Measurements from ENCODE around the gene STIM1.

STIM1 gene

GRCh38 chr11:4105916-4106315 lies 250.5 kb downstream of the STIM1 start:
- Histone ChIP-seq H3K4me3 (replicated peaks; ENCODE audit: insufficient read depth, low read length) (no peak overlapping the region), H3K27me3 (ENCODE audit: insufficient read depth, poor library complexity, severe bottlenecking) (no peaks in the 10 kb centered on the region), H3K27ac (replicated peaks) (no peak overlapping the region)
- DNase-seq (ENCODE audit: low read depth in 1 of 2, low spot score in 1 of 2) = no peak
- TF ChIP-seq SPI1 (IDR thresholded peaks at IDR 0.05; ENCODE audit: borderline replicate concordance, low read depth) = no peak
- no peak for TF ChIP-seq GABPA (IDR thresholded peaks at IDR 0.05; ENCODE audit: low read depth)
- TF ChIP-seq, protein P1, sequence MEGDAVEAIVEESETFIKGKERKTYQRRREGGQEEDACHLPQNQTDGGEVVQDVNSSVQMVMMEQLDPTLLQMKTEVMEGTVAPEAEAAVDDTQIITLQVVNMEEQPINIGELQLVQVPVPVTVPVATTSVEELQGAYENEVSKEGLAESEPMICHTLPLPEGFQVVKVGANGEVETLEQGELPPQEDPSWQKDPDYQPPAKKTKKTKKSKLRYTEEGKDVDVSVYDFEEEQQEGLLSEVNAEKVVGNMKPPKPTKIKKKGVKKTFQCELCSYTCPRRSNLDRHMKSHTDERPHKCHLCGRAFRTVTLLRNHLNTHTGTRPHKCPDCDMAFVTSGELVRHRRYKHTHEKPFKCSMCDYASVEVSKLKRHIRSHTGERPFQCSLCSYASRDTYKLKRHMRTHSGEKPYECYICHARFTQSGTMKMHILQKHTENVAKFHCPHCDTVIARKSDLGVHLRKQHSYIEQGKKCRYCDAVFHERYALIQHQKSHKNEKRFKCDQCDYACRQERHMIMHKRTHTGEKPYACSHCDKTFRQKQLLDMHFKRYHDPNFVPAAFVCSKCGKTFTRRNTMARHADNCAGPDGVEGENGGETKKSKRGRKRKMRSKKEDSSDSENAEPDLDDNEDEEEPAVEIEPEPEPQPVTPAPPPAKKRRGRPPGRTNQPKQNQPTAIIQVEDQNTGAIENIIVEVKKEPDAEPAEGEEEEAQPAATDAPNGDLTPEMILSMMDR (IDR thresholded peaks at IDR 0.05; ENCODE audit: insufficient read depth, low read length) = no peak
- no peak for TF ChIP-seq POLR2AphosphoS5 (IDR thresholded peaks at IDR 0.05; ENCODE audit: low read depth)
- TF ChIP-seq, protein P2, sequence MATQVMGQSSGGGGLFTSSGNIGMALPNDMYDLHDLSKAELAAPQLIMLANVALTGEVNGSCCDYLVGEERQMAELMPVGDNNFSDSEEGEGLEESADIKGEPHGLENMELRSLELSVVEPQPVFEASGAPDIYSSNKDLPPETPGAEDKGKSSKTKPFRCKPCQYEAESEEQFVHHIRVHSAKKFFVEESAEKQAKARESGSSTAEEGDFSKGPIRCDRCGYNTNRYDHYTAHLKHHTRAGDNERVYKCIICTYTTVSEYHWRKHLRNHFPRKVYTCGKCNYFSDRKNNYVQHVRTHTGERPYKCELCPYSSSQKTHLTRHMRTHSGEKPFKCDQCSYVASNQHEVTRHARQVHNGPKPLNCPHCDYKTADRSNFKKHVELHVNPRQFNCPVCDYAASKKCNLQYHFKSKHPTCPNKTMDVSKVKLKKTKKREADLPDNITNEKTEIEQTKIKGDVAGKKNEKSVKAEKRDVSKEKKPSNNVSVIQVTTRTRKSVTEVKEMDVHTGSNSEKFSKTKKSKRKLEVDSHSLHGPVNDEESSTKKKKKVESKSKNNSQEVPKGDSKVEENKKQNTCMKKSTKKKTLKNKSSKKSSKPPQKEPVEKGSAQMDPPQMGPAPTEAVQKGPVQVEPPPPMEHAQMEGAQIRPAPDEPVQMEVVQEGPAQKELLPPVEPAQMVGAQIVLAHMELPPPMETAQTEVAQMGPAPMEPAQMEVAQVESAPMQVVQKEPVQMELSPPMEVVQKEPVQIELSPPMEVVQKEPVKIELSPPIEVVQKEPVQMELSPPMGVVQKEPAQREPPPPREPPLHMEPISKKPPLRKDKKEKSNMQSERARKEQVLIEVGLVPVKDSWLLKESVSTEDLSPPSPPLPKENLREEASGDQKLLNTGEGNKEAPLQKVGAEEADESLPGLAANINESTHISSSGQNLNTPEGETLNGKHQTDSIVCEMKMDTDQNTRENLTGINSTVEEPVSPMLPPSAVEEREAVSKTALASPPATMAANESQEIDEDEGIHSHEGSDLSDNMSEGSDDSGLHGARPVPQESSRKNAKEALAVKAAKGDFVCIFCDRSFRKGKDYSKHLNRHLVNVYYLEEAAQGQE (IDR thresholded peaks at IDR 0.05; ENCODE audit: insufficient replicate concordance, low read depth) = no peak

- TF ChIP-seq POLR2AphosphoS5 (IDR thresholded peaks at IDR 0.05; ENCODE audit: low read depth) (no peak), SPI1 (IDR thresholded peaks at IDR 0.05; ENCODE audit: borderline replicate concordance, low read depth) (no peak), GABPA (IDR thresholded peaks at IDR 0.05; ENCODE audit: low read depth) (no peak)
- TF ChIP-seq, protein P1 (IDR thresholded peaks at IDR 0.05; ENCODE audit: insufficient read depth, low read length) = no peak
- TF ChIP-seq, protein P2 (IDR thresholded peaks at IDR 0.05; ENCODE audit: insufficient replicate concordance, low read depth) = no peak
- no peaks in the 10 kb centered on the region for H3K27me3 ChIP-seq (ENCODE audit: insufficient read depth, poor library complexity, severe bottlenecking)
- DNase-seq (ENCODE audit: low read depth in 1 of 2, low spot score in 1 of 2) = no peak
- H3K4me3 ChIP-seq (replicated peaks; ENCODE audit: insufficient read depth, low read length) = no peak overlapping the region
- H3K27ac ChIP-seq (replicated peaks) = no peak overlapping the region
Measured at GRCh38 chr11:4111834-4112233, 256.4 kb downstream of the STIM1 start.

DNA sequence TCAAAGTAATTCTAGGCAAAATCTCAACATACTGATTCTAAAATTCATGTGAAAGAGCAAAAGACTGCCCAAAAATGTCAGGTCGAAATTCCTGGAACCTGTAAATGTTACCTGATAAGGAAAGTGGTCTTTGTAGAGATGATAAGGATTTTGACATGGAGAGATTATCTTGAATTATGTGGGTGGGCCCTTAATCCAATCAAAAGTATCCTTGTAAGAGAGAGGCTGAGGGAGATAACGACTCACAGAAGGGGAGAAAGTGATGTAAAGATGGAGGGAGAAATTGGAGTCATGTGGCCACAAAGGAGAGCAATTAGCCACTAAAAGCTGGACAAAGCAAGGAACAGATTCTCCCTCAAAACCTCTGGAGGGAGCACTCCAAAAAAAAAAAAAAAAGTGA lies 259.7 kb downstream of the STIM1 start:
- no peak overlapping the region for H3K27ac ChIP-seq (replicated peaks)
- no peak for DNase-seq (ENCODE audit: low read depth in 1 of 2, low spot score in 1 of 2)
- H3K27me3 ChIP-seq (ENCODE audit: insufficient read depth, poor library complexity, severe bottlenecking) = no peaks in the 10 kb centered on the region
- no peak overlapping the region for H3K4me3 ChIP-seq (replicated peaks; ENCODE audit: insufficient read depth, low read length)
- no peak for TF ChIP-seq GABPA (IDR thresholded peaks at IDR 0.05; ENCODE audit: low read depth)
- TF ChIP-seq SPI1 (IDR thresholded peaks at IDR 0.05; ENCODE audit: borderline replicate concordance, low read depth) = no peak
- TF ChIP-seq POLR2AphosphoS5 (IDR thresholded peaks at IDR 0.05; ENCODE audit: low read depth) = no peak
- TF ChIP-seq, protein P1 (IDR thresholded peaks at IDR 0.05; ENCODE audit: insufficient read depth, low read length) = no peak
- TF ChIP-seq, protein P2 (IDR thresholded peaks at IDR 0.05; ENCODE audit: insufficient replicate concordance, low read depth) = no peak

All from HL-60 (cell line).